ENCODE results near the gene ZNF587B.
A peak's percentile ranks its signal among the peaks of the same experiment; 100 is the strongest.
"Not testable (repeated sequence)": the region's sequence is repeated elsewhere in the genome, so short reads cannot be mapped to it uniquely, and the experiment has no call there.

The ZNF587B gene

DNA sequence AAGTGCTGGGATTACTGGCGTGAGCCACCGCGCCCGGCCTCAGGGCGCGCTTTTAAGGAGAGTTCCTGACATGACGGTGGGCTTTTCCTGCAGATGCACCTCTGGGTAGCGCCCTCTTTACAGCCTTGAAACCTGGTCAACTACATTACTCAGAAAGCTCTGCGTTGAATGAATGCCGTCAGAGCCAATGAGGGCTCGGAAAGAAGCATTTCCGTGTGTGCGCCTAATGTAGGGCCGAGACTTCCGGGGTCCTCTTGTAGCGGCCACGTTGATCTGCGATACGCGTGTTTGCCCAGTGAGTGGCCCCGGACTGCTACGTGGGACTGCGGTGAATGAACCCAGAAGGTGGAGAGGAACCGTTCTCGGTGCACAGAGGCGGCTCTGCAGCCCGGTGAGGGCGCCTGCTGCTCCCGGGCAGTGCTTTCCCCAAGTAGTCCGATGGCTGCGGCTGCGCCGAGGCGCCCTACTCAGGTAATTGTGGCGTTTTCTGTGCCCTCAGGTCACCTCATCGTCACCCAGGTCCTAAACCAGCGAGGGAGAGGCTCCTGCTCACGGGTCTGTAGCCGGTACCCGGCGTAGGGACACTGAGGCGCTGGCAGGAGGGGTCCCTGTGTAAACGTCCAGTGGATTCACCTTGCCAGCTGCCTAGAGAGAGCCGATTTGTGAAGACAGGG, 10.5 kb upstream of the ZNF587B start:
- DNase-seq: peak; percentile 93

DNA sequence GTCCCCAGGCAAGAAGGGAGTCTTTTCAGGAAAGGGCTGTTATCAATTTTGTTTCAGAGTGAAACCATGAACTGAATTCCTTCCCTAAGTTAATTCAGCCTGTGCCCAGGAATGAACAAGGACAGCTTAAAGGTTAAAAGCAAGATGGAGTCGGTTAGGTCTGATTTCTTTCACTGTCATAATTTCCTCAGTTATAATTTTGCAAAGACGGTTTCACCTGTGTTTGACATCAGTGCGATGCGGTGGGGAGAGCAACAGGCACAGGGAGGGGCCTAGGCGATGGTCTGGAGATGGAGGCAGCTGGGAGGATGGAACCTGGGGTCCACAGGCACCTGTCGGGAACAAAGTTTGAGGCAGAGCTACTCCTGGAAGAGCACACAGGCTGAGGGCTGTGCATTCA, 9.5 kb upstream of the ZNF587B start:
- no peak for DNase-seq

DNA sequence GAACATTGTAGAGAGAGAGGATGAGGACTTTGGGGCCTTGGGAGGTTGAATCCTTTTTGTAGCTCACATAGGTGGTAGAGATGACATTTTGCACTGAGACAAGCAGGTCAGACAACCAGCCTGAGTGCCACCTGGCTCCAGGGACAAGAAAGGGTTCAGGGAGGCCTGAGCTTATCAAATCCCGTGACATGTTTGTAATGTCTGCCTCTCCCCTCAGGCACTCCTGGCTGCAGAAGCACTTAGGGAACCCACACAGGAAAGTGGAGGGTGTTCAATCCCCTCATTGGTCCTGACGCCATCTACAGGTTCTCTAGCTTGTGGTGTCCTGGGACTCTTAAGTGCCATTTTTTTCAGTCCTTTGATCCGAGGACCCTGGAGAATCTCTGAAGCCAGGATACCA, 9.0 kb upstream of the ZNF587B start:
- DNase-seq: not testable (repeated sequence)

DNA sequence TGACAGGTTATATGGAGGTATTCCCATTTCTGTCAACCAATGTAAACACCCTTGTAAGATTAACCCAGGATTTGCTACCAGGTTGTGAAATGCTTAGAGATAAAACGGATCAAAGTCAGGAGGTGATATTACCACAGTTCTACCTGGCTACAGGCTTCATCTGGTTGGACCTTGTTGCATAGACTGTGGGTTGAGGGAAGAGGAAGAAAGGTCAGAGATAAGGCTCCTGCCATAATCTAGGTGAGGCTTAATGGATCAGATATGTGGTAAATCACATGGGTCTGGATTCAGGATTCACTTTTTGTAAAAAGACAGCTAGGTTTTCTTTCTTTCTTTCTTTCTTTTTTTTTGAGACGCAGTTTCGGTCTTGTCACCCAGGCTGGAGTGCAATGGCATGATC, 8.6 kb upstream of the ZNF587B start:
- not testable (repeated sequence) for DNase-seq

DNA sequence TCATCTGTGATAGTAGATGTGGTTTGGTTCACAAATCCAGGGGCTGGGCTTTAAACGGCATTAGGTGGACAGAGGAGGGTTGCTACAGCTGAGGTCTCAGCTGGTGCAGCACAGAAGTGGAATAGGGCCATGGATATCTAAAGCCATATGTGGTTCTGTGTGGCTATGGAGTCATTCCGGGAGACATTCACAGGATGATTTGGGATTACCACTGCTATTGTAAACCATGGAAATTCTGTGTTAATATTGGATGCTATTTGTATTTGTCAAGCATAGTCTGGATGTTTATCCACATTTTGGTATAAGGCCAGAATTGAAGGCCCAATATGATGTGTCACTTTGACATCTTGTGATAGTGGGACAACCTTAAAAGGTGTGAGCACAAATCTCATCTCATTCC, 6.9 kb upstream of the ZNF587B start:
- not testable (repeated sequence) for DNase-seq

DNA sequence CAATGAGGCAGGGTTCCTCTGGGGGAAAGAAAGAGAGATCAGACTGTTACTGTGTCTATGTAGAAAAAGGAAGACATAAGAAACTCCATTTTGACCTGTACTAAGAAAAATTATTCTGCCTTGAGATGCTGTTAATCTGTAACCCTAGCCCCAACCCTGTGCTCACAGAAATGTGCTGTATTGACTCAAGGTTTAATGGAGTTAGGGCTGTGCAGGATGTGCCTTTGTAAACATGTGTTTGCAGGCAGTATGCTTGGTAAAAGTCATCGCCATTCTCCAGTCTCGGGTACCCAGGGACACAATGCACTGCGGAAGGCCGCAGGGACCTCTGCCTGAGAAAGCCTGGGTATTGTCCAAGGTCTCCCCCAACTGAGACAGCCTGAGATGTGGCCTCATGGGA, 6.5 kb upstream of the ZNF587B start:
- not testable (repeated sequence) for DNase-seq

DNA sequence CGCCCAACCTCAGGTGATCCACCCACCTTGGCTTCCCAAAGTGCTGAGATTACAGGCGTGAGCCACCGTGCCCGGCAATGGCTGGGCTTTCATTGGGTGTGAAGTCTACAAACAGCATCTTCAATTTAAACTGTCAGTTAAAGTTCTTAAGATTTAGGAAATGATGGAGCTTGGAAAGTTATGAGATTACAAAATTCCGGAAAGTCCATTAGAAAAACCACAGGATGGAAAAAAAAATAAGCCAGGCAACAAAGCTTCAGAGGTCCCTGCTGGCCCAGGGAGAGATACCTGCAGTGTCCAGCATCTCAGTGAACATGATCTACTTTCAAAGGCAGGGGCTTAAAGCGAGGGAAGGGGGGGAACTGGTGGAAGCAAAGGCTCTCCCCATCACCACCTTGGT, 4.6 kb upstream of the ZNF587B start:
- no peak for DNase-seq

DNA sequence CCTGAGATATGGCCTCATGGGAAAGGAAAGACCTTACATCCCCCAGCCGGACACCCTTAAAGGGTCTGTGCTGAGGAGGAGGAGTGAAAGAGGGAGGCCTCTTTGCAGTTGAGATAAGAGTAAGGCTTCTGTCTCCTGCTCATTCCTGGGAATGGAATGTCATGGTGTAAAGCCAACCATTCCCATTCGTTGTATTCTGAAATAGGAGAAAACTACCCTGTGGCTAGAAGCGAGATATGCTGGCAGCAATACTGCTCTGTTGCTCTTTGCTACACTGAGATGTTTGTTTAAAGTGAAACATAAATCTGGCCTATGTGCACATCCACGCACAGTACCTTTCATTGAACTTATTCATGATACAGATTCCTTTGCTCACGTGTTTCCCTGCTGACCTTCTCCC, 783 bp upstream of the ZNF587B start:
- no peak for DNase-seq

DNA sequence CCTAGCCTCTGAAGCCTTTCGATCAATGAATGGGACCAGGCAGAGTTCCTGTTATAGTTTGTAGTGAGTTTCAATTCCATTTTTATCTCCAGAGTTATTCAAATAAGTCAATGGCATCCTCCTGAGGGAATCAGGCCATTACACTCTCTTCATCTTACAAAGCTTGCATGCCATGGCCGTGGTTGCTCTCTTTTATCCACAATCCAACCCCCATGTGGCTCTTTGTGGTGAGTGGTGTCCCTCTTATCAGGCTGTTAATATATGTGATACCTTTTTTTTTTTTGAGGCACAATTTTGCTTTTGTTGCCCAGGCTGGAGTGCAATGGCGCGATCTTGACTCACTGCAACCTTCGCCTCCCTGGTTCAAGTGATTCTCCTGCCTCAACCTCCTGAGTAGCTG, 6.9 kb downstream of the ZNF587B start:
- DNase-seq: not testable (repeated sequence)

DNA sequence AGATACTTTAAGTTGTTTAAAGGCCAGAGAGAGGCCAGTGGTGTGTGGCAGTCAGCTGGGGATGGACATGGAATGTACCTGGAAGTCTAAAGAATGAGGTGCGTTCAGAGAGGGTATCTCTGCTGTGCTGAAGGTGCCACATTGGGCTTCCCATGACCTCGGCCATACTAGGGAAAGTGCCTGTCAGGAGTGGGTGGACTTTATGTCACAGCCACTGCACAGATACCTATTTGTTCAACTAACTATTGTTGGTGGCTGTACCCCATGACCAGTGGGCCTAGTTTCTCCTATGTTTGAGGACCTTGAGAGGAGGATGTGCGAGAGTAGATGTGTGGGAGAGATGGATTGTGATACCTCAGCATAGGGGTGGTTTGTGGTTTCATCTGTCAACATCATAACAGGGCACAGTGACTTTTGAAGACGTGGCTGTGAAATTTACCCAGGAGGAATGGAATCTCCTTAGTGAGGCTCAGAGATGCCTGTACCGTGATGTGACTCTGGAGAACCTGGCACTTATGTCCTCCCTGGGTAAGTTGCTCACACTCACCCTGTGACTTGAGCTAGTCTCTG, 8.6 kb downstream of the ZNF587B start:
- DNase-seq: not testable (repeated sequence)

DNA sequence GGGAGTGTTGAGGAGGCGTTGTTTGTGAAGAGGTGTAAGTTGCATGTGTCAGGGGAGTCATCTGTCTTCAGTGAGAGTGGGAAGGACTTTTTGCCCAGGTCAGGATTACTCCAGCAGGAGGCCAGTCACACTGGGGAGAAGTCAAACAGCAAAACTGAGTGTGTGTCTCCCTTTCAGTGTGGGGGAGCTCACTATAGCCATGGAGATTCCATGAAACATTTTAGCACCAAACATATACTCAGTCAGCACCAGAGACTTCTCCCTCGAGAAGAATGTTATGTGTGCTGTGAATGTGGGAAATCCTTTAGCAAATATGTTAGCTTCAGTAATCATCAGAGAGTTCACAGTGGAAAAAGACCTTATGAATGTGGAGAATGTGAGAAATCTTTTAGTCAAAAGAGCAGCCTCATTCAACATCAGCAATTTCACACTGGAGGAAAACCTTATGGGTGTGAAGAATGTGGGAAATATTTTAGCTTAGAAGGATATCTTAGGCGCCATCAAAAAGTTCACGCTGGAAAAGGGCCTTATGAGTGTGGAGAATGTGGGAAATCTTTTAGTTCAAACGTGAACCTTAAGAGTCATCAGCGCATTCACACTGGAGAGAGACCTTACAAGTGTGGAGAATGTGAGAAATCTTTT, 11.1 kb downstream of the ZNF587B start:
- no peak for DNase-seq

DNA sequence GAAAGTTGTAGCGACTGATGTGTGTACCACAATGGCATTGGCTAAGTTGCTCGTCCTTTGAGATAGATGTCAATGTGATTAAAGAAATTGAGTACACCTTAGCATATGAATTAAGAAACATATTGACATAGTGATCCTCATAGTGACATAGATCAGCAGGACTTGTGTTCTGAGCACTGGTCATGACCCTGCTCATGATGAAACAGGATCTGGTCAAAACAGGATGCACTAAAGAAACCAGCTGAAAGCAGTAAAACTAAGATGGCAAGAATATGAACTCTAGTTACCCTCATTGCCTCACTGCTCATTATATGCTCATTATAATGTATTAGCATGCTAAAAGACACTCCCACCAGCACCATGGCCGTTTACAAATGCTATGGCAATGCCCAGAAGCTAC, 17.1 kb downstream of the ZNF587B start:
- not testable (repeated sequence) for DNase-seq

DNA sequence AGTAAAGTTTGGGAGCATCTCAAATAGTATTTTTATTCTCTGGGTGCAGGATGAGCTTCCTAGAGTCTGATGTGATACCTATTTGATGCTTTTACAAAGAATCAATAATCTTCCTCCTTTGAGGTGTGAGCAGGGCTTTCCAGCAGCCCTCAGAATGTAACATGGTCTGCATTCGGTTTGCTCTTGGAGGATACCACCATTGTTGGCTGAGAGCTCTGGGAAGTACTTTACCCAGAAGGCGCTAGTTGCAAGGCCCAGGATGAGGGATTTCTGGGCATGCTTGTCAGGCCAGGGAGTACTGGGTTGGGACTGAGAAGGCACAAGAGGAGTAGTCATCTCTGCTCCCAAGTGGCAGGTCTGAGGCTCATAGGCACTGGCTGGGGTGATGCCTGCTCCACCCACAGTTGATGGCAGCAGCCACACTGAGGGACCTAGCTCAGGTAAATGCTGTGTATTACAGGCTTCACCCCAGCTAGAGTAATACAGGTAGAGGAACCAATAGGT, 19.1 kb downstream of the ZNF587B start:
- not testable (repeated sequence) for DNase-seq

DNA sequence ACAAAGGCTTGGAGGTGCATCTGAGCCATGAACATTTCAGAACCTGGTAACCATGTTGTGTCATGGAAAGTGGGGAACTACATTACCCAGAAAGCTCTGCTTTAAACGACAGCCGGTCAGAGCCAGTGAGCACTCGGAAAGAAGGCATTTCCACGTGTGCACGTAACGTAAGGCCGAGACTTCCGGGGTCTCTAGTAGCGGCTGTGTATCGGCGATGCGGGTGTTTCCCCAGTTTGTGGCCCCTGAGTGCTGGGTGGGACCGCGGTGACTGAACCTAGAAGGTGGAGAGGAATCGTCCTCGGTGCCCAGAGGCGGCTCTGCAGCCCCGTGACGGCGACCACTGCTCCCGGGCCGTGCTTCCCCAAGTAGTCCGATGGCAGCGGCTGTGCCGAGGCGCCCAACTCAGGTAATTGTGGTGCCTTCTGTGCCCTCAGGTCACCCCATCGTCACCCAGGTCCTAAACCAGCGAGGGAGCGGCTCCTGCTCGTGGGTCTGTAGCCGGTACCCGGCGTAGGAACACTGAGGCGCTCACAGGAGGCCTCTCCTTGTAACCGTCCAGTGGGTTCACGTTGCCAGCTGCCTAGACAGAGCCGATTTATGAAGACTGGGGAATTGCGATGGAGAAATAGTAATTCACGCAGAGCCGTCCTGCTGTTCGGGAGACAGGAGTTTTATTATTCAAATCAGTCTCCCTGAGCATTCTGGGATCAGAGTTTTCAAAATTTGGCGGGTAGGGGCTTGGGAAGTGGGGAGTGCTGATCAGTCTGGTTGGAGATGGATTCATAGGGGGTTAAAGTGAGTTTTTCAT, 19.8 kb downstream of the ZNF587B start, which contains the start of gene ZNF587:
Gene ZNF587 (plus strand): TSS at position 194 of the 808 bp plus-strand sequence. CDS start 180 bp downstream, at position 374.
- peak; percentile 72 for DNase-seq

DNA sequence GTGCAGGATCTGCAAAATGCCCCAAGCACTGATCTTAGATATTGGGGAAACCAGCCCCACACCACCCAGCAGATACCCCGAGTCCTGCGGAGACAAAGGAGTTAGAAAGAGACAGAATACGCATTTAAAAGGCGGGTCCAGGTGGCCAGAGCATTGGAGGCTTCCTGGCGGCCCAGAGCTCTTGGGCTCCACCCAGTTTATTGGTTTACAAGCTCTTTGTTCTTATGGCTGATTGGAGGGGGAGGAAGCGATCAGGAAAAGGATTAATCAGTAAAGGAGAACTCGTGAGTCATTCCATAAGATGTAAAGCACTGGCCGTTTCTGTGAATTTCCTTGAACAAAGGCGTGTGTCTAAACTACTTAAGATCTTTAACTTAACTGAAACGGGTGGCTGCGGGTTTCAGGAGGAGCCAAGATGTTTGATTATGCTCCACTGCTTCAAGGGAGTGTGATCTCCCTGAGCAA, 20.5 kb downstream of the ZNF587B start:
- DNase-seq: peak; percentile 31

DNA sequence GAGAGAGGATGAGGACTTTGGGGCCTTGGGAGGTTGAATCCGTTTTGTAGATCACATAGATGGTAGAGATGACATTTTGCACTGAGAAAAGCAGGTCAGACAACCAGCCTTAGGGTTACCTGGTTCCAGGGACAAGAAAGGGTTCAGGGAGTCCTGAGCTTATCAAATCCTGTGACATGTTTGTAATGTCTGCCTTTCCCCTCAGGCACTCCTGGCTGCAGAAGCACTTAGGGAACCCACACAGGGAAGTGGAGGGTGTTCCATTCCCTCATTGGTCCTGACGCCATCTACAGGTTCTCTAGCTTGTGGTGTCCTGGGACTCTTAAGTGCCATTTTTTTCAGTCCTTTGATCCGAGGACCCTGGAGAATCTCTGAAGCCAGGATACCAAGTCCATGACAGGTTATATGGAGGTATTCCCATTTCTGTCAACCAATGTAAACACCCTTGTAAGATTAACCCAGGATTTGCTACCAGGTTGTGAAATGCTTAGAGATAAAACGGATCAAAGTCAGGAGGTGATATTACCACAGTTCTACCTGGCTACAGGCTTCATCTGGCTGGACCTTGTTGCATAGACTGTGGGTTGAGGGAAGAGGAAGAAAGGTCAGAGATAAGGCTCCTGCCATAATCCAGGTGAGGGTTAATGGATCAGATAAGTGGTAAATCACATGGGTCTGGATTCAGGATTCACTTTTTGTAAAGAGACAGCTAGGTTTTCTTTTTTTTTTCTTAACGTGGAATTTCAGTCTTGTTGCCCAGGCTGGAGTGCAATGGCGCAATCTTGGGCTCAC, 21.9 kb downstream of the ZNF587B start:
- DNase-seq: not testable (repeated sequence)

DNA sequence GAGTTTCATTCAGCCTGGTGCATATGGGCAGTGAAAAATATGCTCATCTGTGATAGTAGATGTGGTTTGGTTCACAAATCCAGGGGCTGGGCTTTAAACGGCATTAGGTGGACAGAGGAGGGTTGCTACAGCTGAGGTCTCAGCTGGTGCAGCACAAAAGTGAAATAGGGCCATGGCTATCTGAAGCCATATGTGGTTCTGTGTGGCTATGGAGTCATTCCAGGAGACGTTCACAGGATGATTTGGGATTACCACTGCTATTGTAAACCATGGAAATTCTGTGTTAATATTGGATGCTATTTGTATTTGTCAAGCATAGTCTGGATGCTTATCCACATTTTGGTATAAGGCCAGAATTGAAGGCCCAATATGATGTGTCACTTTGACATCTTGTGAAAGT, 24.0 kb downstream of the ZNF587B start:
- DNase-seq: not testable (repeated sequence)

DNA sequence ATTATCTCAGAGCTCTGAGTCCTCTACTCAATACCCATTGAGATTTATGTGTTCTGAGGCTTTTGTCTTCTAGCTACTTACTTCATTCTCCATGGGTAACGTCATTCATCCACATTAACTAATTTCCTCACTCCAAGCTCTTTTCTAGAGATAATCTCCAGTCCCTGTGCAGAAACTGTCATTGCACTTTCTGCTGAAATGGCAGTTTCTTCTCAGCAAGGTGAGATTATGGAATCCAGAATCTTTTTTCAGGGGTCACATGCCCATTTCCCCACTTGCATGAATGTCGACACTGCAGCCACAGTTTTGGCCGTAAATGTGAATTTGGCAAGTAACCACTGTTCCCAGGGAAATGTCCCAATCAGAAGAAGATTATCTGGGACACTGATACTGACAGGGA, 32.3 kb downstream of the ZNF587B start:
- DNase-seq: not testable (repeated sequence)

DNA sequence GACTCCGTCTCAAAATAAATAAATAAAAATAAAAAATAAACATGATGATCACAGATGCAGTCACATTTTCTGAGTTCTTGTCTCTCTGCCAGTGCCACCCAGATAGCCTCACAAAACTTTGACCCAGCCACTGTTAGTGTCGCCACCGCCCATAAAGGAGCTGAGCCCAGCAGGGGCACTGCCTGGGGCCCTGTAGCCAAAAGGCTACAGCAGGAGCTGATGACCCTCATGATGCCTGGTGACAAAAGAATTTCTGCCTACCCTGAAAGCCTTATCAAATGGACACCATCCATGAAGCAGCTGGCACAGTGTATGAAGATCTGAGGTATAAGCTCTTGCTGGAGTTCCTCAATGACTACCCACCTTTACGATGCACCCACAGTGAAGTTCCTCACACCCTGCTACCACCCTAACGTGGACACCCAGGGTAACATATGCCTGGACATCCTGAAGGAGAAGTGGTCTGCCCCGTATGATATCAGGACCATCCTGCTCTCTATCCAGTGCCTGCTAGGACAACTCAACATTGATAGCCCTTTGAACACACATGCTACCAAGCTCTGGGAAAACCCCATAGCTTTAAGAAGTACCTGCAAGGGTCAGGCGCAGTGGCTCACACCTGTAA, 37.9 kb downstream of the ZNF587B start:
- no peak for DNase-seq

DNA sequence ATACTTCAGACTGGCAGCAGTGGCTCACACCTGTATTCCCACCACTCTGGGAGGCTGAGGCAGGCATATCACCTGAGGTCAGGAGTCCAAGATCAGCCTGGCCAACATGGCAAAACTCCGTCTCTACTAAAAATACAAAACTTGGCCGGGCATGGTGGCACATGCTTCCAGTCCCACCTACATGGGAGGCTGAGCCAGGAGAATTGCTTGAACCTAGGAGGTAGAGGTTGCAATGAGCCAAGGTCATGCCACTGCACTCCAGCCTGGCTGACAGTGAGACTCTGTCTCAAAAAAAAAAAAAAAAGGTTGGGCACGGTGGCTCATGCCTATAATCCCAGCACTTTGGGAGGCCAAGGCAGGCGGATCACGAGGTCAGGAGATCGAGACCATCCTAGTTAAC, 39.6 kb downstream of the ZNF587B start:
- DNase-seq: not testable (repeated sequence)

DNA sequence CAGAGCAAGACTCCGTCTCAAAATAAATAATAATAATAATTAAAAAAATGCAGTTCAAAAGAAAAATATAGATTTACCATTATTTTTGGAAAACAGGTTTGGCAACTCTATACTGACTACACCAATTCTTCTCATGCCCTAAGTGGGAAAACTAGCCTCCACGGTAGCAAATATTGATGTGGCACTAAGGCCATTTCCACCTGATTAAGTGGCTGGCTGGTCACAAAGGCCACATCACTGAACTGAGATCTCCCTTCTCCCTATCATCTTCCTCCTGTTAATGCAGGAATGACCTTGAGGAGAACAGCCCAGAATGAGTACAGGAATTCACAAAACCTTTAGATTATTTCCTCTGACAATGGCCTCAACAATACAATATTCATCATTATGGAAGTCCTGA, 40.1 kb downstream of the ZNF587B start:
- DNase-seq: no peak

DNA sequence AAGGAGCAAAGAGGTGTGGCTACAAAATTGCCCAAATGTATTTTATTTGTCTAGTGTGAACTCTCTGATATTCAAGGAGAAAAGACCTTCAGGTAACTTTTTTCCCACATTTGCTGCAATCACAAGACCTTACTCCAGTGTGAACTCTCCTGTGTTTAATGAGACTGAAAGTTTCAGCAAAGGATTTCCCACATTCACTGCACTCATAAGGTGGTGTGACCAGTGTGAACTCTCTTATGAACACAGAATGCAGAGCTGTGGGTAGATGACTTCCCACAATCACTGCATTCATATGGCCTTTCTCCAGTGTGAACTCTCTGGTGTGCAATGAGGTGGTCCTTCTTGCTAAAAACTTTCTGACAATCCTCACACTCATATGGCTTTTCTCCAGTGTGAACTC, 42.4 kb downstream of the ZNF587B start:
- no peak for DNase-seq
